HG03066 (cell line): ENCODE measurements around the gene C1orf122.

Source experiments
- ATAC-seq: cut with Tn5 transposase; IDR thresholded peaks from one replicate; pipeline ENCODE4 v1.9.1; 2021; ENCODE audit warnings: low read depth; ENCODE audit not compliant: unreplicated experiment

Gene C1orf122

GRCh38 chr1:37844536-37844935, 36.9 kb downstream of the C1orf122 start:
- no peak for ATAC-seq

GRCh38 chr1:37845049-37845646, 37.6 kb downstream of the C1orf122 start:
- ATAC-seq, result no peak

GRCh38 chr1:37845786-37846185, 38.2 kb downstream of the C1orf122 start:
- no peak for ATAC-seq

GRCh38 chr1:37846647-37847339, 39.2 kb downstream of the C1orf122 start:
- no peak for ATAC-seq

- no peak for ATAC-seq
These were observed 41.9 kb downstream of the C1orf122 start for GRCh38 chr1:37849480-37849879.

GRCh38 chr1:37850352-37850955, 42.9 kb downstream of the C1orf122 start:
- ATAC-seq, result no peak

- ATAC-seq, result no peak
These were observed 43.7 kb downstream of the C1orf122 start for GRCh38 chr1:37851262-37851661.

GRCh38 chr1:37851782-37852210, 44.2 kb downstream of the C1orf122 start:
- ATAC-seq, result no peak

- ATAC-seq, result no peak
These were observed 45.6 kb downstream of the C1orf122 start for GRCh38 chr1:37853157-37853556.

GRCh38 chr1:37854406-37854805, 46.8 kb downstream of the C1orf122 start:
- ATAC-seq, result no peak
